ENCODE measurements around the gene PHF2. TPM values are rescaled to one million over a fixed set of nuclear protein-coding genes. Genes with fewer than 3 reads are reported as not detected.

The PHF2 gene
- polyA plus RNA-seq, 3 donors: 34.8 to 43.0 (median 40.4) TPM

DNA sequence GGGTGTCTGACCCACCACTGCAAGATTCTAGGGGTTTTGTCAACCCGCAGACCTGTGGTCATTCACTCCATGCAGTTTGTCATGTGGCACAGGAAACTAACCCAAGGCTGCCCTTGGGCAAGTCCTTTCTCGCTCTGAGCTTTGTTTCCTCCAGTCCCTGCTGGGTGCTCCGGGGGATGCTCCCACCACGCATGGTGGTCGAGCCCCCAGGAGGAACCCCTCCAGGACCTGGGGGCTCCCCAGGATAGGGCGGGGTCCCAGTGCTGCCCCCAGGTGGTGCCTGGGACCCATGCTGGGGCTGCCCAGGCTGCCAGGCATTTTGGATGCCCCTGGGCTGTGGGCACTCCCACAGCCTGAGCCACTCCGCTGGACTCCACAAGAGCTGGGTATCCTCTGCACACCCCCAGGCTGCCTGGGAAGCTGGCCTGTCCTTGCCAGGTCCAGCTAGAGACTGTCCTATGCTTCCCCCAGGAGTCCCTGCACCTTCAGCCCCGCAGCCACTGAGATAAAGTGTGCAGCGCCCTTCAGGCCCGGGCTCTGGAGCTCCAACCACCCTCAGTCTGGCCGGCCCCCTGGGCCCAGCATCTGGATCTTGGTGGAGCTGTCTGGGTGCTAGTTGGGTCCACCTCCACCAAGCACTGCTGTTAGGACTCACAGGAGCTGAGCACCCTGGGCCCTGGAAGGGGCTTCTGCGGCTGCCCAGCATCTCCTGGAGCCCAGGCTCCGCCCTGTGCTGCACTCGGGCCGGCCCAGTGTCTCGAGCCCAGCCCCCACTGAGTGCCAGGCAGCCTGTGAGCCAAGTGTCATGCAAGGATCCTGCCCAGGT is 104.3 kb downstream of the PHF2 start:
- DNase-seq (ENCODE audit: extremely low read depth in 1 of 11, low read depth in 9 of 11, low spot score in 4 of 11): no peak

DNA sequence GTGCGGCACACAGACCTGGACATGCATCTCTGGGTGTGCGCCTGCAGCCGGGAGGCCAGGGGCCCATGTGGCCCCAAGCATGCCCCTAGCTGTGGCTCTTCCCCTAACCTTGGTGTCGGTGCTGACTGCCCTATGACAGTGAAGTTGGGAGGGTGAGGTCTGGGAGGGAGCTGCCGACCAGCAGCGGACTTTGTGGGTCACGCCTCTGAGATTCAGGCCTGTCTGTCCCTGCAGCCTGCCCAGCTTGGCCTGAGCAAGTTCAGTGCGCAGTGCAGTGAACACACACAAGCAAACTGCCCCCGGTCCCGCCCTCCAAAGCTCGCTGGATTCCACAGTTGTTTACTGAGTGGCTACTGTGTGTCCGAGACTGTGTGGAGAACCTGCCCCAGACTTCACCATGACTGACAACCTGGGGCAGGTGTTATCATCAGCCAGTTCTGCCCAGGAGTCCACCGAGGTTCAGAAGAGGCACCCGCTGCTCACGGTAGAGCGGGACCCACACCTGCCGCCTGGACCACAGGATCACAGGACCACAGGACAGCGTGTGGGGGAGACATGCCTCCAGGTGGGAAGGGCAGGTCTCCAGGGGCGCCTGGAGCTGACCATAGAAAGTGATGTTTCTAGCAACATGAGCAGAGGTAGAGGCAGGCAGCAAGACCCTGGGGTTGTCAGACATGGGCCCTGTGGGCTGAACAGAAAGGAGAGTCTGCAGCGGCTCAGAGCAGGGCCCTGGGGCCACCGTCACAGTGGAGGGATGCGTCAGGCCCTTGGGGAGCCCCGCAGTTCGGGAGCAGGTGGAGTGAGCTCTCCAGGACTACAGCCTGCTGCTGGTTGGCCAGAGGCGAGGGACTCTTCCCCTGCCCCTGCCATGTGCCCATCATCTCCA is 105.1 kb downstream of the PHF2 start:
- no peak for DNase-seq (ENCODE audit: extremely low read depth in 1 of 11, low read depth in 9 of 11, low spot score in 4 of 11)

DNA sequence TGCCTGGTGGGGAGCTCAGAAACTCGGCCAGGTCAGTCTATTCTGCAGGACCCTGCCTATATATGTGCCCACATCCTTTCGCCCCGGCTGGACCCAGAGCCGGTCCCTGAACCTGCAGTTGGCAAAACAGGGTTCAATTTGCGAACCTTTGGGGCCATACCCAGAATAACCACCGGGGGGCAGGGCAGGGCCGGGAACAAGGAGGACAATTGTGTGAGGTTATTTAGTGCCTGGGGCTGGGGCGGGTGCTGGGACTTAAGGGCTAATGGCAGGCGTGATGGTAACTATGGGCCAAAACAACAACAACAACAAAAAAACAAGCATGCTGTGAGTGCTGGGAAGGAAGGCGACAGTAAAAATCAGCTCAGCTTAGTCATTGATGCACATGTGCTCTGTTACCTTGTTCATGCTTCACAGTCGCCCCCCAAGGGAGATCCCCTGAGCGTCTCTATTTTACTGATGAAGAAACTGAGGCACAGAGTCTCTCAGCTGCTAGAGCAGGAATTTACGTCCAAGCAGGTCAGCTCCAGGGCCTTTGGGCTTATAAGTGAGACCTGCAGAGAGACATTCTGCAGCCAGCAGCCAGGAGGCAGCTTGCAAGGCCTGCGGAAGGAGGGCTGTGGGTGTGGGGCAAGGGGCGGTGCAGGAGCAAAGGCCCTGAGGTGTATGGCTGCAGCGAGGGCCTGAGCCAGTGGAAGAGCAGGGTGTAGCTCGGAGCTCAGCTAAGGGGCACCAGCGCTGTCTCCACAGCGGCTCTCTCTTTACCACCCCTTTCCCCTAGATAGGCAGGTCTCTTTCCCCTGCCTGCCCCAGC is 106.0 kb downstream of the PHF2 start:
- DNase-seq (ENCODE audit: extremely low read depth in 1 of 11, low read depth in 9 of 11, low spot score in 4 of 11): peak in 9 of 11 donors; percentile 13 to 32 (median 24)

DNA sequence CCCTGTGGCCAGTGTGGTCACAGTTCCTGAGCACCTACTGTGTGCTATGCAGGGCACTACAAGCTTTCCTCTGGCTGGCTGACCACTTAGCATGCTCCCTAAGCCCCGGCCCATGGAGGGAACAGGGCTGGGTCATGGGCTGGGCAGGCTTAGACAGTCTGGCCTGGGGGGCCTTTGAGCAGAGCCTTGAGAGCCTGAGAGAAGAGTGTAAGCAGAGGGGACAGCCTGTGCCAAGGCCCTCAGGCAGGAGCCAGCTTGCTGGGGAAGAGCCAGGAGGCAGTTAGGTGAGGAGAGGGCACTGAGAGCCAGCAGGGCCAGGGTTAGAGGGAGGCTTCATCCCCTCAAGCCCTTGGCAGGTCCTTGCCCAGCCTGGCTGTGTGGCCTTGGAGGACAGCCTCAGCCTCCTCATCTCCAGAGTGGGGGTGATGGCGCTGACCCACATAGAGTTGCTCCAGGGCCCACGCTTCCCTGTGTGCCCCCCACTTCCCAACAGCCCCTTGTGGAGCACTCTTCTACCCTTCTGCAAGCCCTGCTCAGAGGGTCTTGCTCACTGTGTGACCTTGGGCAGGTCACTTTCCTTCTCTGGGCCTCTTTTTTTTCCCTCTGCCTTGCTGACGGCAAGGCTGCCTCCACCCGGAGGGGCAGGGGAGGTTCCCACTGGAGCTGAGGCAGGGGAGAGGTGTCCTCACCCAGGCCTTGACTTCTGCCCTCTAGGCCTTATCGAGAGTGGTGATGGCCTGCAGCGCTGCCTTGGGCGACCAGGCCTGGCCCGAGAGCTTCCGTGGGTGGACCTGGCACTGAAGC is 107.1 kb downstream of the PHF2 start:
- no peak for DNase-seq (ENCODE audit: extremely low read depth in 1 of 11, low read depth in 9 of 11, low spot score in 4 of 11)

DNA sequence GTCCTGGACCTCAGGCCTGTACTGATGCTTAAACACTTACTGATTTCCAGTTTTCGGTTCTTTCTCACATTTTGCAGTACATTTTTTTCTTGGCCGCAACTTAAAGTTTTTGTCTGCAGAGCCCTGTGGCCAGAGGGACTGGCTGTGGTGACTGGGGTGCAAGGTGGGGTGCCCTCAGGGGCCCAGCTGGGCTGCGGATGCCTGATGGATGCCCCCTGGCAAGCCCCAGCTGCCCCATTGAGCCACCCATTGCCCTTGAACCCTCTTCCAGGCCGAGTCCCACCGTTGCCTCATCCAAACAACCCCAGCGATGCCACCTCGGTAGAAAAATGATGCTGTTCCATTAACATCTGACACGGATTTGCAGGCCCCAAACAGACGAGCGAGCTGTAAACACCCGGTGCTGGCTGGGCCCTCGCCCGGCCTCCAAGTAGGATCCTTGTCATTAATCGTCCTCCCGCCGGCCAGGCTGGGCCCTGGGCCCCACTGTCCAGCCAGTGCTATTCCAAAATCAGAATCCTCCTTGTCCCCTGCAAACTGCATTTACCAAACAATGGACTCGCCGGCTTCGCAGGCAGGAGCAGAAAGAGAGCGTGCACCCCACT is 107.9 kb downstream of the PHF2 start:
- DNase-seq (ENCODE audit: extremely low read depth in 1 of 11, low read depth in 9 of 11, low spot score in 4 of 11): no peak

DNA sequence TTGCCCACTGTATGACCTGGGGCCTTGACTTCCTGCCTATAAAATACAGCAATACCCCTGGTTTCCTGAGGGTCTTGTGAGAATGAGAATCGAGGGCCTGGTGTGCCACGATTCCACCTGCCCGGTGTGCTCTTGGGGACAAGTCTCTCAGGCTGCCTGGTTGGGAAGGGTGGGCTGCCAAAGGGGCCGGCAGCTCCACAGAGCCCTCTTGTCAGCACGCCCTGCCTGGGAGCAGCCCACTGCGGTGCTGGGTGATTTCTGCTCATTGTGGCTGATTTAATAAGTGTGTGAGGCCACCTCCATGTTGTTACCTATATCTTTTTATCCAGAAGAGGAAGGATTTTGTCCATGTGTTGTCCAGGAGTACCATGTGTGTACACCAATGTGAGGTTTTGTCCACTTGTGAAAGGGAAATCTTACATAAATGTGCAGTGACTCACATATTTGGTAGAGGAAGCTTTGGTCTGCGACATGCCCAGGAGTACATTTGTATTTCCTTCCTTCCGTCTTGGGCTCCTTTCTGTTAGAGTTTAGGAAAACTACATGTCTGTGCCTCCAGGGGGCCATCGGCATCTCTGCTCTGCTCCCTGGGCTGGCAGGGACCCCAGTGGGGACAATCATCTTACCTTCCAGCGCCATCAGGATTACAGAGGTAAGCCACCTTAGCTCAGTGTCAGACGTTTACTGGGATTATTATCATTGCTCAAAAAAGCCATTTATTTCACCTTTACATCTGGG is 108.6 kb downstream of the PHF2 start:
- no peak for DNase-seq (ENCODE audit: extremely low read depth in 1 of 11, low read depth in 9 of 11, low spot score in 4 of 11)

DNA sequence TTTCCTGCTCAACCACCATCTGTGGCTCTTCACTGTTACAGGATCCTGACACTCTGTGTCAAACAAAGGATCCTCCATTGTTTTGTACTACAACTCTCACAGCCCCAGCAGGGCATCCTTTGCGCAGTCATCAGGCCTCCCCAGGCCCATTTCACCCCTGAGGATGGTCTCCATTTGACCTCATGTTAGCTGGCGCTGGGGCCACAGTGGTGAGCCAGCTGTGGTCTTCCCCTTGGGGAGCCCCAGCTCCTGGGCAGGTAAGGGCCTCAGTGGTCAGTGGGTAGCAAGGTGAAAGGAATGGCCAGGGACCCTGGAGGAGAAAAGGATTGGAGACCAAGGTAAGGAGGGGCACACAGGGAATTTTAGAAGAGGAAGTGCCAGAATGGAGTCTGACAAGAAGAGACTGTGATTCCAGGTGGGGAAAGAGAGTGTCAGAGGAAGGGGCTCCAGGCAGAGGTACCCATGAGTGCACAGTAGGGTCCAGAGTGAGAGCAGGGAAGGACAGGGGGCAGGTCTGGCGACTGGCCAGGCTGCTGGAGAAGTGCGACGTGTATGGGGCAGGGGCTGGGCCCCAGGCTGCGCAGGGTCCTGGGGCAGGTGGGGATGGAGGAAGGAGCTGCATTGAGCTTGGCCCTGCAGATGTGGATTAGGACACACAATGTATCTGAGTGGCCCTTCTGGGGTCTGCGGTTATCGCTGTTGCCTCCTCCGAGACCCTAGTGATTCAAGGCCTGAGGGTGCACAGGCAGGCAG is 109.9 kb downstream of the PHF2 start:
- DNase-seq (ENCODE audit: extremely low read depth in 1 of 11, low read depth in 9 of 11, low spot score in 4 of 11): no peak

DNA sequence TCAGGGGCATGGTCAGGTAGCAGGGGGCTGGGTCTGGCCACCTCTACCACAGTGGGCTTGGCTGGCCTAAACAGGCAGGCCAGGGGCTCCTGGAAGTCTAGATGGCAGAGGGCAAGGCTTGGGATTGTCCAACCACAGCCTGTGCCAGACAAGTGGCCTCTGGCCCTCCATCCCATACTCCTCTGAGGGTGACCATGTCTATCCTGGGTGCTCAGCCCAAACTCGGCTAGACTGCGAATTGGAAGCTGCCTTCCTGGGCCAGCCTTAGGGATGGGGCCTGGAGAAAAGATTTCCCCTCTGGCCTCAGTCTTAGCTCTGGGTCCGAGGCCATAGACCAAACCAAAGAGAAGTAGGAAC is 110.5 kb downstream of the PHF2 start:
- no peak for DNase-seq (ENCODE audit: extremely low read depth in 1 of 11, low read depth in 9 of 11, low spot score in 4 of 11)

DNA sequence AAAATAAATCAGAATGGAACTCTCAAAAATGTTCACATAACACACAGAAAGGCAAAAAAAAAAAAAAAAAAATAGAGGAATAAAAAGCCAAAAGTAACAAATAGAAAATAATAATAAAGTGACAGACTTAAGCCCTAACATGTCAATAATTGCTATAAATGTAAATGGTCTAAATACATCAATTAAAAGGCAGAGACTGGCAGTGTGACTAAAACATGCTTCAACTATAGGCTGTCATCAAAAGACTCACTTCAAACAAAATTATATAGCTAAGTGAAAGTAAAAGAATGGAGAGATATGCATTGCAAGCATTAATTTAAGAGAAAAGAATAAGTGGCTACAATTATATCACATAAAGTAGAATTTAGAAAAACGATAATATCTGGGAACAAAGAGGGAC is 114.2 kb downstream of the PHF2 start:
- no peak for DNase-seq (ENCODE audit: extremely low read depth in 1 of 11, low read depth in 9 of 11, low spot score in 4 of 11)

DNA sequence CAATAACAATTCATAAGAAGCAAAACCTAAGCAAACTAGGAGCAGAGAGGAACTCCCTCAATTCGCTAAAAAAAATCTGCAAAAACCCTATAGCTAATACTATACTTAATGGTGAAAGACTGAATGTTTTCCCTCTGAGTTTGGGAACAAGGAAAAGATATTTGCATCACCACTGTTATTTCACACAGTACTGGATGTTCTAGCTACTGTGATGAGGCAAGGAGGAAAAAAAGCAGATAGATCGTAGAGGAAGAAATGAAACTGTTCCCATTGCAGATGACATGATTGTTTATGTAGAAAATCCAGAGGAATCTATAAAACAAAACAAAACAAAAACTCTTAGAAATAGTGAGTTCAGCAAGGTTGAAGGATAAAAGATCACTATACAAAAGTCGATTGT is 116.7 kb downstream of the PHF2 start:
- DNase-seq (ENCODE audit: extremely low read depth in 1 of 11, low read depth in 9 of 11, low spot score in 4 of 11): no peak

DNA sequence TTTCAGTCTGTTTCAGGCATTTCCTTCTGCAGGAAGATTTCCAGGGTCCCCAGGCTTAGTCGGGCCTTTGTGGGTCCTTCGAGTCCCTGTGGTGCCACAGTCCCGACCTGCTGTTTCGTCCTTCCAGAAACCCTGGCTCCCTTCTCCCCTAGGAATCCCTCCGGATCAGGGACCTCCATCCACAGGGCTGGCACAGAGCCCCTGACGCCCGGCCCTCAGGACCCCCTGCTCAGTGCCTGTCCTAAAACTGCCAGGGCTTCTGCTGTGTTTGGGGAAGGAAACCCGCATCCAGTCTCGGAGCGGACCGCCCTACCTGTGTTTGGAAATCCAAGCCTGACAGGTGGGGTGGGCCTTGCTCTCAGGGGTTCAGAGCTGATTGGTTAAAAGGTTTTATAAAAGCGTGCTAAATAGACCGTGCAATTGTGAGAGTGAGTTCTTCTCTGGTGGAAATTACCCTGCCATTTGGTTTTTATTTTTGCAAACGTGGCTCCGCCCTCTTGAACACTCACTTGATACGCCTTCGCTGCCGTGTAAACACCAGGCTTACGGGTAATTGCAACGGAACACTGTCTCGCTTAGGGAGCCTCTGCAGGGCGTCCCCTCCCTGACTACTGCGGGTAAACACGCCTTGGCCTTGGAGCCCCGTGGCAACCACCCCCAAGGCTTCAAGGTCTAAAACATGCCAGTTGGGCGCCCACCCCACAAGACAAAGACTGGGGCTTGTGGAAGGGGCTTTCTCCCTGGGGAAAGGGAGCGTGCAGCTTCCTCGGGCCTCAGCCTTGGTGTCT is 121.2 kb downstream of the PHF2 start:
- no peak for DNase-seq (ENCODE audit: extremely low read depth in 1 of 11, low read depth in 9 of 11, low spot score in 4 of 11)

DNA sequence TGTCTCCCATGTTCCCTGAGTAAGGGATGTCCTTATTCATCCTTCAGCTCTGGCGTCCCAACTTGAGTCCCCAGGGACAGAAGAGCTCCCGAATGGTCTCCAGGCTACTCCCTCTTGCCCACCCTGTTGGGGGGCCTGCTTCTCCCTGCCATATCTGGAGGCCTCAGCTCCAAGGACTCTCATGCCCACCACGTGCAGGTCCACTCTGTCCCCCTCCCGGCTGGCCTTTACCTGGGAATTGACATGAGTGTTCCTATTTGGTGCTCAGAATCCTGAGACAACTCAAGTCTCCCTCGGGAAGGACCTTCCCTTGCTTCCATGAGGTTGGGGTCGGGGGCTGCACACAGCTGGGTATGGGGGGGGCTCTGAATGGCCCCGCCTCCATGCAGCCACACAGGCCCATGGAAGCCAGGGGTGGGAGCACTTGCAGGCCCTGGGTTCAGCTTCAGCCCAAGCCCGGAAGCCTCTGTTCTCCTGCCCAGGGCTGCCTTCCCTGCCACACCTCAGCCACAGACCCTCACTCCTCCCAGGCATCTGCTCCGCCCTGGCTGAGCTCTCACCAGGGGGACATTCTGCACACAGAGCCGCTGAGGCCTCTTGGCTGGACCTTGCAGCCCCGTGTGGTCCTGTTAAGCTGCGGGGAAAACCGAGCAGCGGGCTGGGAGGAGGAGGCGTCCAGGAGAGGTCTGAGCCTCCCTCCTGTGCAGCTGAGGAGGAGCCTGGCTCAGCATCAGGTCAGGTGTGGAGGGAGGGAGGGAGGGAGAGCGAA is 121.9 kb downstream of the PHF2 start:
- no peak for DNase-seq (ENCODE audit: extremely low read depth in 1 of 11, low read depth in 9 of 11, low spot score in 4 of 11)

DNA sequence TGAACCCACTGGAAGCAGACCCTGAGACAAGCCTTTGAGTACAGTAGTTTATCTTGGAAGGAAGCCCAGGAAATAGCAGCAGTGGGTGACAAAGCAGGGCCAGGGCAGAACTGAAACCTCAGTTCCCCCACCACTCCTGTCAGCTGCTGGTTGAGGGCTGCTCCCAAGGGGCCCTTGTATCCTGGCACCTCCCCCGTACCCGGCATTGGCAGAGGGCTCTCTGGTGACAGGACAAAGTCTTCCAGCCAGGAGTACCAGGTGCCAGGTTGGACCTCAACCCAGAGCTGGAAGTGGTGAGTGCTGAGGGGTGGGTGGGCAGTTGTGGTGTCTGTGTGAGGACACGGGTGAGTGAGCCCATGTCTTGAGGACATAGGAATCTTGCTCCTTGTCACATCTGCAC is 123.3 kb downstream of the PHF2 start:
- no peak for DNase-seq (ENCODE audit: extremely low read depth in 1 of 11, low read depth in 9 of 11, low spot score in 4 of 11)

DNA sequence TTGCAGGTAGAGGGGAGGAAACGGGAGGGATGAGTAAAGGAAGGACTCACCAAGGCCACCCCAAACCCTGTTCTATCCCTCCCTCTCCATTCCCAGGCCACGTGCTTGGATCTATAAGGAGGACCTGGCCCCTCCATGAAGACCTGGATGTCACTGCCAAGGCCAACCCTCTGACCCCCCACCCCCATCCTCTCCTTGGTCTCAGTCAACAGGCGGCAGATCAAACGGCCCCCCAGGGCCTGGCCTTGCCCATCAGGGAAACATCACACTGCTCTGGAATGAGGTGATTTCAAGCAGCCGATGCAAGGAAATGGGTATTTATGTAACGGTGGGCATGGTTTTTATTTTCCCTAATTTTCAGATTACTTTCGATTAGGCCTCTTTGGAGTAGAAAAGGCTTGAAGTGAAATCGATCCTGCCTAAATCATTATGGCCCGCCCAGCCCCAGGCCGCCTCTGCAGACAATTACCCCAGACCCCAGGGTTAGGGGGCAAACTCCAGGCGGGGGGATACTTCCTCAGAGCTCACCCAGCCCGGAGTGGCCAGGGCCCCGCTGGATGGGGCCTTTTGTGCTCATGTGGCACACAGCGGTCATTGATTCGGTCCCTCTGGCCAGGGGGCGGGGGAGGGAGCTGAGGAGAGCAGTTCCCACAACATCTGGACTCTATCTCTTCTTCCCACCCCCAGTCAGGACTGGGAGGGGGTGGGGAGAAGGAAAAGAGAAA is 125.3 kb downstream of the PHF2 start:
- no peak for DNase-seq (ENCODE audit: extremely low read depth in 1 of 11, low read depth in 9 of 11, low spot score in 4 of 11)

DNA sequence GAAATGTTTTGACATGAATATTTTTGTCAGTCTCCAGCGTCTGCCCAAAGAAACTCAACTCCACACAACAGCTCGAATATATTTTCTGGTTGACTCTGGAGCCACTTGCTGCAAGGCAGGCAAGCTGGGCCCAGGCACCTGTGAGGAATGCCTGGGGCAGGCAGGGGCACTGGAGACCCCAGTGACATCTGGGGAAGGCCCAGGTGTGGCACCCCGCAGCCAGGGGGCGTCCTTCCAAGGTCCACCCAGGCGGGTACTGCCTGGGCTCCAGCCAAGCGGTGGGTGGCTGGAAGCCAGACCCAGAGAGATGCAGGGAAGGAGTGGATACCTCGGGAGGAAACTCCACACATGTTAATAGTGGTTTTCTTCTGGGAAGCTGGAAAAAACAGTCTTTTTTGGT is 125.9 kb downstream of the PHF2 start:
- no peak for DNase-seq (ENCODE audit: extremely low read depth in 1 of 11, low read depth in 9 of 11, low spot score in 4 of 11)

Measured in renal cortex interstitium (tissue), 11 donors.